GM19099 (cell line): ENCODE results near the gene IL23R.

Experiments used
- POLR2A ChIP-seq: IDR thresholded peaks from 3 replicates; pipeline ENCODE4 v1.6.1; 2011; ENCODE audit warnings: low read depth; ENCODE audit not compliant: insufficient read length; ENCODE audit errors: extremely low read depth

IL23R gene, protein sequence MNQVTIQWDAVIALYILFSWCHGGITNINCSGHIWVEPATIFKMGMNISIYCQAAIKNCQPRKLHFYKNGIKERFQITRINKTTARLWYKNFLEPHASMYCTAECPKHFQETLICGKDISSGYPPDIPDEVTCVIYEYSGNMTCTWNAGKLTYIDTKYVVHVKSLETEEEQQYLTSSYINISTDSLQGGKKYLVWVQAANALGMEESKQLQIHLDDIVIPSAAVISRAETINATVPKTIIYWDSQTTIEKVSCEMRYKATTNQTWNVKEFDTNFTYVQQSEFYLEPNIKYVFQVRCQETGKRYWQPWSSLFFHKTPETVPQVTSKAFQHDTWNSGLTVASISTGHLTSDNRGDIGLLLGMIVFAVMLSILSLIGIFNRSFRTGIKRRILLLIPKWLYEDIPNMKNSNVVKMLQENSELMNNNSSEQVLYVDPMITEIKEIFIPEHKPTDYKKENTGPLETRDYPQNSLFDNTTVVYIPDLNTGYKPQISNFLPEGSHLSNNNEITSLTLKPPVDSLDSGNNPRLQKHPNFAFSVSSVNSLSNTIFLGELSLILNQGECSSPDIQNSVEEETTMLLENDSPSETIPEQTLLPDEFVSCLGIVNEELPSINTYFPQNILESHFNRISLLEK

DNA sequence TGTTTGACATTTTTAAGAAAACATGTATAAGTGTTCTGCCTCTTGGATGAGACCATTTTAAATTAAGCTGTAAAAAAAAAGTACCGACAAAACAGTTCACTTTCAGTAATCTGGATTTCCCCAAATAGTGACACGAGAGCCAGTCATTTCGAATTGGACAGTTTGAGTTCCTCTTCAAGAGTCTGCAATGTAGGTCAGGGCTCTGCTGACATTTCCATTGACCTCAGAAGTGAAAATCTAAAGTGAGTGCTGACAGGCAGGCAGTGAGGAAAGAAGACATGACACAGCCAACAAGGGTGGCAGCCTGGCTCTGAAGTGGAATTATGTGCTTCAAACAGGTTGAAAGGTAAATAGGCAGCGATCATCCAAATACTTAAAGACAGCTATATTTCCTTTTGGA, at the start of gene IL23R:
IL23R (plus strand) TSS at position 259 of the 400 bp plus-strand sequence. CDS start 1,667 bp downstream, outside the sequence.
- peak; percentile 23 for TF ChIP-seq POLR2A

DNA sequence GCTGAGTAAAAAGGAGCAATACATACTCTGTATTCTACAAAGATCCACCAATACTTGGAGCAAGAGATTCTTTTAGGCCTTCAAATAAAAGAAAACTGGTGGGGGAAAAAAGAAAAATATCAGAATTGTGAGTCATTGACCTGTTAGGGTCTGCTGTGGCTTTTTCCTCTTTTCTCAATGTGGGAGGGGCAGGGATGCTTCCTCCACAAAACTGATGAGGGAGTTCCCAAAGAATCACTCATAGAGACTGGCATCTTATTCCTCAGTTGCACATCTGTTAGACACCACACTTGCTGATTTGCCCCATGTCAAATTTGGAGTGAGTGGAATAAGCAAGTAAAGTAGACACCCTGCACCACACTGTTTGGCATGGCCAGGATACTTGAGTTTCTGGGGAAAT, 48.1 kb upstream of the IL23R start:
- no peak for TF ChIP-seq POLR2A

DNA sequence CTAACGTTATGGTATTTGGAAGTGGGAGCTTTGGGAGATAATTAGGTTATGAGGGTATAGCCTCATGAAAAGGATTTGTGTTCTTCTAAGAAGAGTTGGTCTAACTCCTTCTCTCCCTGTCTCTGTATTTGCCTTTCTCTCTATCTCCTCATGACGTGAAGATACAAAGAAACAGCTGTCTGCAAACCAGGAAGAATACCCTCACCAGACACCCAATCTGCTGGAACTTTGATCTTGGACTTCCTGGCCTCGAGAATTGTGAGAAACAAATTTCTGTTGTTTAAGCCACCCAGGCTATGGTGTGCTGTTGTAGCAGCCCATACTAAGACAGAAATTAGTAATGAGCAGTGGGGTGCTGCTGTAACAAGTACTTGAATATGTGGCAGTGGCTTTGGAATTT, 47.6 kb upstream of the IL23R start:
- no peak for TF ChIP-seq POLR2A

DNA sequence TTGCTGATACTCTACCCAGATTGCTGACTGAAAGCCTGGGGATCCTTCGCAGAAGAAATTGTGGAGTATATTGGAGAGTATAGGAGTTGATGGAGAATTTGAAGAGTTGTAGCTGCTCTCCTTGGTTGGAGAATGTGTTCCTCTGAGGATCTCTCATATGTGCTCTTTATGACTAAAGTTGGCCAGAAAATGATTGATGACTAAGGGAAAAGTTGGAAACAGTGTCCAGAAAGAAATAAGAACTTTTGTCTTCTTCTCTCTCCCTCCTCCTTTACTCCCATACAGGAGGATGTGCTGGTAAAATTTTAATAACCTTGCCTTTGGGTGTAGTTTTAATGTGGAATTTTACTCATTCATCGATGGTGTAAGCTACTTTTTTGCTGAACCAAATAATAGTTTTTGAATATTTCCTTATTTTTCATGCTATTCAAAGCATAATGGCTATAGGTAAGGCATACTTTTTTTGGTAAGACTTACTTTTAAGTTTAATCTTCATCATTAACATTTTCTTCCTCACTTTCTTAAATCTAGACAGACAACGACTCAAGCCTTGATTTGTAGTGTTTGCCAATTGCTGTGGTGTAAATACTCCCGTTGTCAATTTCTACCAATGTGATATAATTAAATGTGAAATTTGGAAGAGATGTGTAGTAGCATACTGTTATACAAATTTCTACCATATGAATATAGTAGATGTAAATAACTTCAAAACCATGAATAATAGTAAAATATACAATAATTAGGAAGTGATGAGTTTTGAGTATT, 45.2 kb upstream of the IL23R start:
- no peak for TF ChIP-seq POLR2A

DNA sequence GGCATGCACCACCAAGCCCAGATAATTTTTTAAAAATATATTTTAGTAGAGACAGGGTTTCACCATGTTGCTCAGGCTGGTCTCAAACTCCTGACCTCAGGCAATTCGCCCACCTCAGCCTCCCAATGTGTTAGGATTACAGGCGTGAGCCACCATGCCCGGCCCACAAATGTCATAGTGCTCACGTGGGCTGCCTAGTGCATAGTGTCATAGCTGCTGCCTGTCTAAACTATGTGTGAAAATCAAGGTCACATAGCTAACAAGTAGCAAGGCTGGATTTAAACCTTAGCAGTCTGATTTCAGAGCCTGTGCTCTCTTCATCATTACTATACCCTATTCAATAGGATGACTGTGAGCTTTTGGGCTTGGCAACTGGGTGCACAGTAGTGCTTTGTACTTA, 41.8 kb upstream of the IL23R start:
- TF ChIP-seq POLR2A, result no peak

DNA sequence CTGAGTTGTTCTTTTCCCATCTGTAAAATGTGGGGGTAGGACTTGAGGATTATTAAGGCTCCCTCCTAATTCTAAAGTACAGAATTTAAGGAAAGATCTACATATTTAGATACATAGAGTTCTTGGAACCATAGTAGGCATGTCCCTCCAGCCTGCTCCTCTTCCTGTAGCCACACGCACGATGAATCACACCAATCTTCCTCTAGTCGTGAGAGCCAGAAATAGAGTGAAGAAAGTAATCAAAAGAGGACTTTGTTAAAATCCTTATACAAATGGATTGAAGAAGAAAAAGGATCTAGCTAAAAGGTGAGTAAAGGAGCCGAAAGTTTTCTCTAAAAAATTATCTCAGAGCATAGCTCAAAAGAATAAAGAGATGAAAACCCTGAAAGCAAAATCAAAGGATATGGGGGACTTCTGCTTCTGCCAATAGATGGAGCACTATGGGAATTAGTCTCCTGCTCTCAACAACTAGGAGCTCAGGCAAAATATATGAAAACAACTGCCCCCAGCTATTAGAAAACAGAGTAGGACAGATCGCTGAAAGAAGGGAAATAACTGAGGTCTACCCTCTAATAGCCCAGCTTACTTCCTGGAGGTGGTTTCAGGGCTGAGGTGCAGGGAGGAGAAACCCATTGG, 40.0 kb upstream of the IL23R start:
- no peak for TF ChIP-seq POLR2A

DNA sequence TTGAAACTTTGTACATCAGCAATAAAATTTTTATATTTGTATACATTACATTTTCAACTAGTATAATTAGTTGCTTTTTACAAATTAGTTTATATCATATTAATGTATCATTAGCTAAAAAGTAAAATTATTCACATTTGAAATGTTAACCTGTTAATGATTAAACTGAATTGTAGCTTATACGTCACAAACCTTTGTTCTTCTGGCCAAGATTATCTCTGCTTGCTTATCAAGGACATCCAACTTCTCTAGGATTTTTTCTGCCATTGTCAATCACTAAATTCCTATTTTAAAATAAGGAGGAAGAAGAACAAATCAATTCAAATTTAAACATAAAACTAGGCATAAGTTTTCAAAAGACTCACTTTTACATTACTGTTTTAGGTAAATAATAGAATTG, 39.3 kb upstream of the IL23R start:
- TF ChIP-seq POLR2A, result no peak

DNA sequence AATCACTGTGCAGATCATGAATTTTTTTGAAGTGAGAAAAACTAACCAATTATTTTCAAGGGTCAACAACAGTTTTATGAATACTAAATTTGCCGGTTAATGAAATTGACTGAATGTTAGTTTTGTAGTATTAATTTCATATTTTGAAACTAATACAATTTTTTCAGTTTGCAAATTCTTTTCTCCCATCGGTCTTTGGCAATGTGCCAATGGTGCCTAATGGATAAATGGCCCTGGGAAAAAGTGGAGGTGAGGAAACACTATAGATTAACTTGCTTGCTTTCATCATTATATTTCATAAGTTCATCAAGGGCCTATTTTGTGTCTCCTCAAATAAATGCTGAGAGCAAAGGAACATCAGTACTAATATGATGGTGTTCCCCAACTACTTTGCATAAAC, 35.6 kb upstream of the IL23R start:
- no peak for TF ChIP-seq POLR2A

DNA sequence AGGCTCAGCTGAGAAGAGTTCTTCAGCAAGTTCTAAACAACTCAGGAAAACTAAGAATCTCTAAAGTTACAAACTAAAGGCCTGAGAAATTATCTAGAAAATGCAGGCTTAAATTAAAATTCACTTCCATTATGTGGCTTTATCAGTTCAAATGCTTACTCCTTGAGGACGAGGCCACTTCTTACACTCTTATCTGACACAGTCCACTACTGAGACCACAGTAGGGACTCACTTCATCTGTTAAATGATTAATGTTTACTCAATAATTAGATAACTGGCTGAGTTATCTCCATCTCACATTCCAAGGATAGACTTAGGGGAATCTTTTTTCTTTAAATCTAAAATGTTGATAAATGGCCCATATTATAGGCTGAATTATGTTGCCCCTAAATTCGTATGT, 33.1 kb upstream of the IL23R start:
- TF ChIP-seq POLR2A, result no peak

DNA sequence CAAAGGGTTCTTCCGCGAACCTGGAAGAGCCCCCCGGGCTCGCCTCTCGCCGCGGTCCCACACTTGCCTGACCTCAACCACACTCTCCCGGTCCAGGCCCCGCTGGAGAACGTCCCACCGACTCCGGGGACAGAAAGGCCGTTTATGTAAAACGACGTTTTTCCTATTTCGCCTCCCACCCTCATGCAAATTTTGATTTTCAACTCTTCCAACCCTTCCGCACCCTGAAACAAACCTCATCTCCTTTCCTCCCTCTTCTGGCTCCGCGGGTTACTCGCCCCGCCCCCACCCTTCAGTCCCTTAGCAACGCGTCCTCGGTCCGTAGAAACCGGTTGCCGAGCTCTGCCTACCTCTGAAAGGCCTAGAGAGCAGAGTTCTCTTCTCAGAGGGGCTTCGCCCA, 31.6 kb upstream of the IL23R start, which contains the start of gene C1orf141:
C1orf141 (minus strand) TSS at position 276 of the 400 bp plus-strand sequence. CDS start 7,730 bp downstream, outside the sequence.
- no peak for TF ChIP-seq POLR2A

DNA sequence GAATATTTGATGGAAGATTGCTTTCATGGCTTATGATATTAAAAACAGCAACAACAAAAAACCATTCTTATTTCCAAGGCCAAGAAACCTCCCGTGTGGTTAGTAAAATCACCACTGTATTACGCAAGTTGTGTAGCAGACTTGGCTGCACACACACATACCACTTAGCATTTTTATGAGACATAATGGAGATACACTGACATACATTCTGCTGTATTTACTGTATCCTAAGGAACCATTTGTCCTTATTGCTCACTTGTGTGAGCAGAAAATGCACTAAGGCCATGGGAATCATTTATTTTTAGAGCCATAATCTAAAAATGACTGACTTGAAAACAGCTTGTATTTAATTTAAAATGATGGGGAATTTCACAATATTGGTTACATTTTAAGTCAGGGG, 30.9 kb upstream of the IL23R start:
- no peak for TF ChIP-seq POLR2A

DNA sequence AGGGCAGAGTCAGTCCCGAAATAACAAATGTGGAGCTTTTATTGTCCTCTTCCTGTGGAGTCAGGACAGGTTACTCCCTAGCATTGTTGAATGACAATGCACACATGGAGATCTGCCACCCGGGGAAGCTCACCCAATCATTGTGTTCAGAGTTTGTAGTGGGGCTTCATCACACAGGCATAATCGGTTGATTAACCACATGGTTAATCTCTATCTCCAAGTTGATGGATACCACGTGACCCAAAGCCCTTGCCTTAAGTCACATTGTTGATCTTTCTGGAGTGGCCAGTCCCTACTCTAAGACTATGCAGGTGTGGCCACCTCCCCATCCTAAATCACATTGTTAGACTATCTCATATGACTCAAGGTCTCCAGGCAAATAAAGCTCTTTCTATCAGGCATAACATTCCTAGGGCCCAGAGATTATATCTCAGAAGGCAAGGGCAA, 28.9 kb upstream of the IL23R start:
- no peak for TF ChIP-seq POLR2A

DNA sequence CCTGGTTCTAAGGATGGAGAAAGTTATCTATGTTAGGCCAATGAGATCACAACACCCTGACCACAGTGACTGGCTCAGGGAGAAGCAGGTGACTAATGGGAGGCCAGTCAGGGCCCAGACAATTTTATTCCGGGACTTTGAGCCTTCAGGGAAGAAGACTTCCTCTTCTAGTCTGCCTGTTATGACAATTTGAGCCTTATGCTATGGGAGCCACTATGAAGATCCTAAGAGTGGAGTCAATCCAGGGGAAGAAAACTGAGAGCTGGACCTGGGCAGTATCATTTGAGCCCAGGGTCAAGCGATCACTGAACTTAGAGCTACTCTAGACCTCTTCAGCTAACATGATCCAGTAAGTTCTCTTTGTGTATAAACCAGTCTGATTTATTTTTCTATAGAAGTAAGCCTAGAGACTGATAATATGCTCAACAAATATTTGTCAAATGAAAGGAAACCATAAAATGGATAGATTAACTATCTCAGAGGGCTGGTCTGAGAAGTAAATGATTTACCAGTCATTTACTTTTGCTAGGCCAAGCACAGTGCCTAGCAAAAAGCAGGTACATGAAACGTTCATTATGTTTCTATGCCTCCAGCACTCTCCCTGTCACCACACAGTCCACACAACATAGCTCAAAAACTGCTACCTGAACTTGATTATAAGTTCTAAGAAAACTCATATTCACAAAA, 27.3 kb upstream of the IL23R start:
- no peak for TF ChIP-seq POLR2A

DNA sequence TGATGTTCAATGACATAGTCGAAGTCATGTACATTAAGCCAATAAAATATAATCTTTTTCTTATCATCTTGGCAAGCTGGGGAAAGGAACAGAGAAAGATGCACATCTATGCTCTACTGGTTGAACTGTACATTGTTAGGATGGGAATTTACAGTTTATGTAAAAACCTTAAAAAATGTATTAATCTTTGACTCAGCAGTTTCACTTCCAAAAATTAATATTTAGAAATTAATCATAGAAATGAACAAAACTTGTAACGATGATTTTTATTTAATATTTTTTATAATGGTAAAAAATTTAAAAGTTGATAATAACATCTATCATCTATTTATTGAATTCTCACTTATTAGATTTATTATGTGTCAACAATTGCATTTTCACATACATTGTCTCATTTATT, 25.8 kb upstream of the IL23R start:
- TF ChIP-seq POLR2A, result no peak
